GM18909 (cell line): ENCODE results near the gene ZNF516.
A peak's percentile ranks its signal among the peaks of the same experiment; 100 is the strongest.
"Not testable (repeated sequence)": the region's sequence is repeated elsewhere in the genome, so short reads cannot be mapped to it uniquely, and the experiment has no call there.

ENCODE experiments used
- ATAC-seq: cut with Tn5 transposase; IDR thresholded peaks from one replicate; pipeline ENCODE4 v1.9.1; 2021; ENCODE audit warnings: mild to moderate bottlenecking; ENCODE audit not compliant: unreplicated experiment, poor library complexity

ZNF516 gene, protein sequence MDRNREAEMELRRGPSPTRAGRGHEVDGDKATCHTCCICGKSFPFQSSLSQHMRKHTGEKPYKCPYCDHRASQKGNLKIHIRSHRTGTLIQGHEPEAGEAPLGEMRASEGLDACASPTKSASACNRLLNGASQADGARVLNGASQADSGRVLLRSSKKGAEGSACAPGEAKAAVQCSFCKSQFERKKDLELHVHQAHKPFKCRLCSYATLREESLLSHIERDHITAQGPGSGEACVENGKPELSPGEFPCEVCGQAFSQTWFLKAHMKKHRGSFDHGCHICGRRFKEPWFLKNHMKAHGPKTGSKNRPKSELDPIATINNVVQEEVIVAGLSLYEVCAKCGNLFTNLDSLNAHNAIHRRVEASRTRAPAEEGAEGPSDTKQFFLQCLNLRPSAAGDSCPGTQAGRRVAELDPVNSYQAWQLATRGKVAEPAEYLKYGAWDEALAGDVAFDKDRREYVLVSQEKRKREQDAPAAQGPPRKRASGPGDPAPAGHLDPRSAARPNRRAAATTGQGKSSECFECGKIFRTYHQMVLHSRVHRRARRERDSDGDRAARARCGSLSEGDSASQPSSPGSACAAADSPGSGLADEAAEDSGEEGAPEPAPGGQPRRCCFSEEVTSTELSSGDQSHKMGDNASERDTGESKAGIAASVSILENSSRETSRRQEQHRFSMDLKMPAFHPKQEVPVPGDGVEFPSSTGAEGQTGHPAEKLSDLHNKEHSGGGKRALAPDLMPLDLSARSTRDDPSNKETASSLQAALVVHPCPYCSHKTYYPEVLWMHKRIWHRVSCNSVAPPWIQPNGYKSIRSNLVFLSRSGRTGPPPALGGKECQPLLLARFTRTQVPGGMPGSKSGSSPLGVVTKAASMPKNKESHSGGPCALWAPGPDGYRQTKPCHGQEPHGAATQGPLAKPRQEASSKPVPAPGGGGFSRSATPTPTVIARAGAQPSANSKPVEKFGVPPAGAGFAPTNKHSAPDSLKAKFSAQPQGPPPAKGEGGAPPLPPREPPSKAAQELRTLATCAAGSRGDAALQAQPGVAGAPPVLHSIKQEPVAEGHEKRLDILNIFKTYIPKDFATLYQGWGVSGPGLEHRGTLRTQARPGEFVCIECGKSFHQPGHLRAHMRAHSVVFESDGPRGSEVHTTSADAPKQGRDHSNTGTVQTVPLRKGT

DNA sequence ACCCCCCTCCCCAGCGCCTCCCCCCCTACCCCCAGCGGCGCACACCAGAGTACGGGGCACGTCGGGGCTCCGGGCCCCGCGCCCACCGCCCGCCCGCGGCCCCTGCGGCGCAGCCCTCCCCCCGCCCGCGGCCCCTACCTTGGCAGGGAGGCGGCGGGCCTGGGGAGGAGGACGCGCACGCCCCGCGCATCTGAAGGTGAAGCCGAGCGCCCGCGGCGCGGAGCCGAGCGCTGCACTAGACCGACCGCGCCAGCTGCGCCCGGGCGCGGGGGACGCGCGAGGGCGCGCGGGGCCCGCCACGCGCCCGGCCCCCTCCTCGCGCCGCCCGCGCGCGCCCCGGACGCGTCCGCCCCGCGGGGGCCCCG is at the start of gene ZNF516:
ZNF516 (minus strand) TSS at position 237 of the 365 bp plus-strand sequence. CDS start 52,188 bp downstream, outside the sequence.
- peak; percentile 15 for ATAC-seq

DNA sequence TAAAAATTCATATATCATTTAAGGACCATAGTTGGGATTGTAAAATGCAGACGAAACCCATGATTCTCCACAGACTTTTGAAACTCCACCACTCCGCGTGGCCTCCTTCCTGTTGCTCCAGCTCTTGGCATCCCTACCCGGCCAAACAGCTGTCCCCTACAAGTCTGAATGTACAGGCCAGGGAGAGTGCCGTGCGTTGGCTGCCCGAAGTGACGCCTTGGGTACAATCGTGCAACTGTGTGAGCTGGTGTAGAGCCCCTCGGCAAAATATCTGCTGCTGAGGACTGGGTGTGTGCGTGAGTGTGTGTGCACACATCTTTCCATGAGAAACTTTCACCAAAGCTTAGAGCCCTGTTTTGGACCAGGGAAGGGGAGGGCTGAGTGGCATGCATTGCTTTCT is 43.8 kb upstream of the ZNF516 start:
- no peak for ATAC-seq

DNA sequence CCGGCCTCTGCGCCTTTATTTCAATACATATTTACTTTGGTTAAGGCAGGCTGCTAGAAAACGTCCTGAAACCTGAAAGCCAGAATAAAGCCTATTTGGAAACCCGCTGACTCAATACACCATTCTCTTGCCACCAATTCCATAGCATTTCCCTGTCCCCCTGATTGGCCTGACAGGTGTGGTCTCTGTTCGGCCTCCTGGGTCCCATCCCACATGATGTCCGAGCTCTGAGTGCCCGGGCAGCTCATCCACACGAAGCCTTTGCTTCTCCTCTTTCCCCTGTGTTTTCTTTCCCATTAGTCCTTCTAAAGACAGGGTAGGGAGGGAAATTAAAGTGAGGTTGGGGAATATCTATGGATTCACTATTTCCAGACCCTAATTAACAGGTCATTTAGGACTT is 42.6 kb upstream of the ZNF516 start:
- ATAC-seq: no peak

DNA sequence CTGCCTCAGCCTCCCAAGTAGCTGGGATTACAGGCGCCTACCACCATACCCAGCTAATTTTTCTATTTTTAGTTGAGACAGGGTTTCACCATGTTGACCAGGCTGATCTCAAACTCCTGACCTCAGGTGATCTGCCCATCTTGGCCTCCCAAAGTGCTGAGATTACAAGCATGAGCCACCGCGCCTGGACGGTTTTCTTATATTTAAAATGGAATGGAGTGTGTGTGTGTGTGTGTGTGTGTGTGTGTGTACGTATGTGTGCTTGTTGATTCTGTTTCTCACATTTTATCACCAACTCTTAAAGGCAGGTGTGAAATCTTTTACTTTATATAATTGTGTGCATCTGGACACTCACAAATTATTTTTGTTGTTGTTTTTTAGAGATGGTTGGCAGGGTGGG is 41.6 kb upstream of the ZNF516 start:
- not testable (repeated sequence) for ATAC-seq

DNA sequence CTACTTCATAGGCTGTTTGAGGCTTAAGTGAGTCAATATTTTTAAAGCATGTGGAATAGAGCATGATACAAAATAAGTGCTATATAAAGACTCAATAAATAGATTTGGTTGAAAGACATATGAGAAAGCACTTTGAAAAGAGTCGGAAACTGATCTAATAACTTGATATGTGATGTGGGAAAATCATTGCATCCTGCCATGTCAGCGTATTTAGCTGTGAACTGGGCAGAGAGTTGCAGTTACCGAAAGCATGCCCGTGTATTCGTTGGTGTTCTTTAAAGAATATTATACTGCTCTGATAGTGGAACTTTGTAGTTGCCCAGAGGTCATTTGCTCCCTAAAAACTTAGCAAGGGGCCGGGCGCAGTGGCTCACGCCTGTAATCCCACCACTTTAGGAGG is 37.8 kb upstream of the ZNF516 start:
- ATAC-seq: no peak

DNA sequence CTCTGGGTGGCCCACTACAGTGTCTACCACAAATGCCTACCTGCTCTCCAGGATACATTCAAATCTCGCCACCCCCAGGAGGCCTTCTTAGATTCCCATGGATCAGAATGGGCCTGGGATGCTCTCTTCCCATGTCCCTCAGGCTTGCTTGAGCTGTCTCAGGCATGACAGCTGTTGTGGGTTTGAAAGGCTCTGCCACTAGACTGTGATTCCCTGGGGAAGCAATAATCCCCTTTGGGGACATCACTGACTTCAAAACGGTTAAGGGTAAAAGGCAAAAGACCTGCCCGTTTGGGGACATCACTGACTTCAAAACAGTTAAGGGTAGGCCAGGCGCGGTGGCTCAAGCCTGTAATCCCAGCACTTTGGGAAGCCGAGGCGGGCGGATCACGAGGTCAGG is 35.8 kb upstream of the ZNF516 start:
- ATAC-seq: no peak

DNA sequence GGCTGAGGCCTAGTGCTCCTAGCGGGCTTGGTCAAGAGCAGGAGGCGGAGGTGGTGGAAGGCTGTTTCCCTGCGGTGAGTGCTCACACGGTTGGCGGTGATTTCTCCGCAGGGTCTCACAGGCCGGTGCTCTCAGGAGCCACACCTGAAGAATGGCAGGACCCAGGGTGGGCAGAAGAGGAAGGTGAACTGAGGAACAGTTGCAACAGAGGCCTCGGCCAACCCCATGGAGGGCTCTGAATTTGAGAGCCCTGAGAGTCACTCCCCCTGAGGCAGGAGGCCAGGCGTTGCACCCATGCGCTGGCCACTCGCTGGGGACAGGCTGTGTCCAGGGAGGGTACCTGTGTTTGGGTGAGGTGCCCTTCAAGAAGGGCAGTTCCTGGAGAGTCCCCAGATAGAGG is 35.3 kb upstream of the ZNF516 start:
- no peak for ATAC-seq

DNA sequence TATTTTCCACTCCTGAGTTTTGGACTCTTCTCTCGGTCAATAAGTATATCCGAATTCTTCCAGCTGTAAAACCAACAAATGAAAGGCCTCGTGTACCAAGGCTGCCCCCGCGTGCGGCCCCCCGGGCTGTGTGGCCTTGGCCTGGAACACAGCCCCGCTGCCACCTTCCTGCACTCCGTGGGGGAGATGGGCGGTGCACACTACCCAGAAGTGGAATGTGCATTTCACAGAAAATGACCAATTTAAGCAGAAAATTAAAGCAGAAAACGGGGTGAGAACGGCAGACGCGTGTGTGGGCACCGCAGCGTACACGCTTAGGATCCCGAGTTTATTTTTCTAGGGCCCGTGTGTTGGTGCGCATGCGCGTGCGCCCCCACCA is 34.4 kb upstream of the ZNF516 start:
- ATAC-seq: no peak

DNA sequence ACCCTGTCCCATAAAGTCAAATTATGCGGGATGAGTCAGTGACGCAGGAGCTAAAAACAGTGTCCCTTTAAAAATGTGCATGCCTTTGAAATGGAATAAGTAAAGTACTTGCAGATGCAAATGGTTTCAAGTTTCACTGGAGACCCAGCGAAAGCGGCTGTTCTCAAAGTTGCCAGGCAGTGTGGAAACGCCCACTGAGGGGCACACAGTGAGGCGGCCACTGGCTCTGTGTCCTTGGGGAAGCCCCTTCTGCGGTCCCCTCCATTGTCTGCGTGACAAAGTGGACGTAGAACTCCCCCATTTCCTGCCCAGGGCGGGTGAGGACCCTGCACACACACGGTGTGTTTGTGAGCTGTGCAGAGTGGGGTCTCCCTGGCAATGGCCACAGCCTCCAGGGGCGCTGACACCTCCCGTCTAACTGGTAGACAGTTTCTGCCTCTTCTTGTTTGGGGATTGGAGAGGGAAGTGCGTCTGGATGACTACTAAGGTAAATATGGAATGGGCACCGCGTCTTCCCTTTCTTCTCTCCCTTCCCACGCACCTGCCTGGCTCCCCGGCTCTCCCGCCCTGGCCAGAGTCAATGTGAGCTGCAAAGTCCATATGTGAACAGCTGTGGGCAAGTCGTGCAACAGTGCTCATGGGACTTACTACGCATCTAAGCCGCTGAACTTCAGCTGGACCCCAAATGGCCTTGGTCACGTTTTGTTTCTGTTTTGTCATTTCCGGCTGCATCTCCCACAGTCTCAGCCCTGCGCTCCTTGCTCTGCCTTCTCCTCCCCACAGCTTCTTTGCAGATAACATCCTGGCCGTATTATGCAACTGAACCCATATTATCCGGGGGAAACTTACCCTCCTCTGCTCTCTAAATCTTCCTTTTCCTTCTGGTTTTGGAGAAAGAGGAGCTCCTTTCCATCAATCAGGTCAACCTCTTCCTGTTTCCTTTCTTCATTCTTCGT is 33.7 kb upstream of the ZNF516 start:
- ATAC-seq: peak; percentile 64

DNA sequence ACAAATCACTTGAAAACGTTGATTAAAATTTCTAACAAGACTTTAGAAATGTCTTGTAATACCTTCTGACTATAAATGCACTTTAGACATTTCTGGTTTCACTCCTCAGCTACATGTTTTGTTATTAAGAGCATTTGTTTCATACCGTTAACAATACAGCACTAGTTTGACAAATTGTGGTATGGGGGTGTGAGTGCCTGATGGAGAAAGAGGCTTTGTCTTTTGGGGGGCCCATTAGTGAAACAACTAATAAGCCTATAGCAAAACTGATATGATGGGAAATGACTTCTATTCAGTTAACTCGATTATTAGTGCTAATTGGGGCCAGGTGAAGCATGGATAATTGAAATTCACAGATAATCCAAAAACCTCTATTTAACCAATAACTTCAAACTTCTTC is 30.9 kb upstream of the ZNF516 start:
- no peak for ATAC-seq

DNA sequence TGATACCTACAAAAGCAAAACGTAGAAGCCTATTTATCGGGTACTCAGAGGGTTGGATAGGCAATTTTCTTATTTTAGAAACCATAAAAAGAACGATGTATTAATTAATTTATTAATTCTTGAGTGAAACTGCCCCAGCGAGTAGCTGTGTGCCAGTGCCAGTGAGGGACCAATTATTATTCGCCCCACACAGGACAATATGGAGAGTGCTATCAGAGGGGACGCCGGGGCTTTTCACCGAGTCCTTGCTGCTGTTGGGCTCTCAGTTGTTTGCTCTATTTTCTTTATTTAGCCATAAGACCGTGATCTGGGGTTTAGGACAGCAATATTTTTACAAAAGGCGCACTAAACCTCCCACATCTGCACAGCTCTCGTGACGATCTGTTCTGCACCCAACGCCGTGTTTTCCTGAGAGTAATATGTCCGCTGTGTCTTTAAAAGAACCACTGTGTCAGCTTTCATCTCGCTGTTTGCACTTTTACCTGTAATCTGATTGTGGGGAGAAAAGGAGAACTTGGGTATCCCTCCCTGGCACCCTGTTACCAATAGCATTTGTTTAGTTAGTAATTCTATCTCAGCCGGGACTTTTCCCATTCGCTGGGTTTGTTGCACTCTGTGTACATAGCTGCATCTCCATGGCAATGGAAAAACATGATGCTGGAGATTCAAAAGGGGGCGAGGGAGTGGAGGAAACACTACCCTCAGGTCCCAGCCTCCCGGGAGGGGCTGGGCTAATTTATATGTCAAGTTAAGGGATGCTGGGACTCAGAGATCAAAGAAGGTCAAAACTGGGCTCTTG is 30.1 kb upstream of the ZNF516 start:
- peak; percentile 45 for ATAC-seq

DNA sequence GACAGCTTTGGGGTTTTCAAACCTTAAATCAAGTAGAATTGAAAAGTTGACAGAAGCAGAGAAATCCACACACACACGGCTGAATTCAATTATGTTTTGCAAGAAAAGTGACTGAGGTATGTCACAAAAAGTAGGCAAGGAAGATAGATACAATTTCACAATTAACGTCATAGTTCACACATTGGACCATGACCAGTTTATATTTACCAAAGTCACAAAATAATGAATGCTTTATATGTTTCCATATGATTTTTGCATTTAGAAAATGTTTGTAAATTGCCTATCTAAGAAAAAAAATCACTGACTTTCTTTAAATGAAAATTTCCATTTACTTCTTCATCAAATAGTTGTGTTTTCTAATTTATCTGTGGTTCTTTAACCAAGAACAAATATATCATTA is 29.4 kb upstream of the ZNF516 start:
- no peak for ATAC-seq

DNA sequence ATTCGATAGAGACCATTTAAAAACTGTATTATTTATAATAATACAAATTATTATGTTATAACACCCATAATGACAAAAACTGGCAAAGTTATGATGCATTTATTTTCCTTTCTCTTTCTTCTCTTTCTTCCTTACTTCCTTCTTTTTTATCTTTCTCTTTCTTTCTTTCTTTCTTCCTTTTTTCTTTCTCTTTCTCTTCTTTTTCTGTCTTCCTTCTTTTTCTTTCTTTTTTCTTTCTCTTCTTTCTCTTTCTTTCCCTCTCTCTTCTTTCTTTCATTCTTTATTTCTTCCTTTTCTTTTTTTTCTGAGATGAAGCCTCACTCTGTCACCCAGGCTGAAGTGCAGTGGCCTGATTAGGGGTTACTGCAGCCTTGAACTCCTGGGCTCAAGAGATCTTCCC is 27.5 kb upstream of the ZNF516 start:
- ATAC-seq: no peak

DNA sequence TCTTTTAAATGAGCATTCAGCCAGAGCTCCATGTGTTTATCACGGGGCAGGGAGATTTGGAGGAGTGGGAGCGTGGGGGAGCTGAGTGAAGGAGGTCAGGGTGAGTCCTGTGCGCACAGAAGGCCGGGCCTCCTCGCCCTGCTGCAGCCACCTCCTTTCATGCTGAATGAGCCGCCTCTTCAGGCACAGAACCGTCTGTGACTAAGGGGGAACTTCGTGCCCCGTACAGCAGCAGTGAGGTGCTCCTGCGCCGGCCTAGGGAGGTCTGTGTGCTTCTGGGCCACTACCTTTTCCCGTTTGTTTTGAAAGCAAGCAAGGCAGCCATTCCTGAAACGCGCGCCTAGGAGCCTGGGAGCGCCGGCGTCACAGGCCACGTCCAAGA is 27.1 kb upstream of the ZNF516 start:
- no peak for ATAC-seq

DNA sequence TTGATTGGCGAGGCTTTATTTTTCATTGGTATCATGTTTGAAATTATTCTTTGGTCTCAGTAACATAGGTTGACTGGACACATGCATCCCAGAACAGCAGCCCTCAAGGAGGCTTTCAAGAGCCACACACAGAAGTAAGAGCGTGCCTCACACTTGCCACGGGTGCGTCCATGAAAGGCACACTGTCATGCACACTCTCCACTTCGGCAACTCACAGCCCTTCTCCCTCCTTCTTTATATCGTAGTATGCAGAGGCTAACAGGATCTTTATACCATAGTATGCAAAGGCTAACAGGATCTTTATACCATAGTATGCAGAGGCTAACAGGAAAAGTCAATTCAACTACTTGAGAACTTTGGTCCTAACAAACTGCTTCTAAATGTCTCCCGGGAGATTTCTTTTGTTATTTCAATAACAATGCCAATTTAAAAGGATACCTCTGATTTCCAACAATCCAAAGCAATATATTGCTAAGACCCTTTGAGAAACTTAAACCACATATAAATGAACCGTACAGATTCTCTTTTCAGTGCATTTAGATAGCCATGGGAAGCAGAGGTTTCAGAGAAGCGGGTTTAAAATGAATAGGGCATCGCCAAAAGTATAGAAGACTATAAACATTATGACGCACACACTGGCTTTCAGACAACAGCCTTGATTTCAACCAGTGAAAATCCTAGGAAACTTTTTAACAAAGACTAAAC is 26.5 kb upstream of the ZNF516 start:
- no peak for ATAC-seq

DNA sequence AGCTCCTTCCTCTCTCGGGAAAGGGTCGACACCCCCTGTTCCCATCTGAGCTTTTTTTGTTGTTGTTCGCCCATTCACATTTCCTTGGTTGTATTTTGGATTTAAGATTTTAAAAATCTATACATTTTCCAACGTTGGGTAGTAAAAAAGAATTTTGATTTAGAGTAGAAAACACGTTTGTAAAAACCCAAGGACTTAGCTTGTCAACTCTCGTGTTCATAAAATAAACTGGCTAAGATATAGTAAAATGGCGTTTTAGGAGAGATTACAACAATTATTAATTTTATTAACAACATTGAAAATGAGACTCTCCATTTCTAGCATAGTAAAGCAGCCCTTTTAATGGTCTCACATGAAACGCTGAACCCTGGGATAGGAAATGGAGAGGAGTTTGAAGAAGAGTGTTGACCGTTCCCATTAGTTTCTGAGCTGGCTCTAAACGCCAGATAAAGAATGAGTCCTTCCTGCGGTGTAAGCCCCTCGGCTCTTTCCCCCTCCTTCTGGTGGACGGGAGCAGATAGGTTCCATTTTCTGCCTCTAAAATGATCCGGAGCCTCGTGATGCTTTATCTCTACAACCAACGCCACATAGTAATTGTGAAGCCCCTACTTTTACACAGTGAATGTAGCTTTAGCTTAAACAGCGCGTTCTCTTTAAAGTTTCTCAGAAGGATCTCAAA is 24.0 kb upstream of the ZNF516 start:
- ATAC-seq: no peak

DNA sequence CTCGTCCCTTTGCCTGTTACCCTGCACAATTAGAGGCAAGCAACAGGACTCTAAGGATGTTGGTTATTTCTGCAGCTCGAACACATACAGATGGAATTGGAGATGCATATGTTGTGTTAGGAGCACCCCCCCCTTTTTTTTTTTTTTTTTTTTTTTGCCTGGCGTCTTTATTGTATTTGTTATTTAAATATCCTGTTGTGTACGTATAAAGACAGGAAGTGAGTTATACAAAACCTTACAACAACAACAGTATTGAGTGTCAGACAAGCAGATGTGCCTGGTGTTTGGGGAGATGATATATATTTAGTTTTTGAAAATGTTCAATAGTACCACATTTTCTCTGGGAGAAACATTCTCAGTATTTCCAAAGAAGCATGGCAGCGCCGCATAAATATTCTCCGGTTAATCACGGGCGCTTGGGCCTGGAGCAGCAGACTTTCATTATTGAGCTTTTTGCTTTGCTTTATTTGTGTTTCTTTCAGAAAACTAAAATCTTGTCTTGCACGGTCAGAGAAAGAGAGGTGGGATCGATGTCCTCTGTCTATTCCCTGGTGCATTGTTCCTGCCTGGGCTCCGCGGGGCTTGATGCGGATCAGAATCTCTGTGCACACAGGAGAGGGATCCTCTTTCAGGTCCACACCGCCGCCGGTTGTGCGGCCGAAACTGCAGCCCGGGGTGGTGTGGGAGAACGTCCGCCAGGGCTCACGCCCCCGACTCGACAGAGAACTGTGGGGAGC is 23.2 kb upstream of the ZNF516 start:
- peak; percentile 47 for ATAC-seq
